Endothelial cell of umbilical vein (primary cell): ENCODE data around the gene ING1.

Source experiments
- CTCF ChIP-seq, 2 donors: IDR thresholded peaks; 1 replicate in 1 of 2; 2 replicates in 1 of 2; pipeline ENCODE4 v1.5.1; 2011; ENCODE audit warnings: low read length in 2 of 2, mild to moderate bottlenecking in 2 of 2, moderate library complexity in 2 of 2, control low read depth in 1 of 2, inconsistent platforms in 1 of 2, low read depth in 1 of 2; ENCODE audit not compliant: insufficient read depth in 1 of 2; ENCODE audit errors: extremely low read depth in 1 of 2
- EZH2 ChIP-seq: IDR thresholded peaks from 2 replicates; pipeline ENCODE4 v1.6.1; 2012; ENCODE audit warnings: borderline replicate concordance, low read depth, mild to moderate bottlenecking, moderate library complexity, low read length, inconsistent platforms; ENCODE audit not compliant: severe bottlenecking
- FOS ChIP-seq: IDR thresholded peaks from 2 replicates; pipeline ENCODE4 v1.6.1; 2011; ENCODE audit warnings: mild to moderate bottlenecking, low read length, moderate library complexity, borderline replicate concordance; ENCODE audit not compliant: insufficient read depth
- GATA2 ChIP-seq: IDR thresholded peaks from 2 replicates; pipeline ENCODE4 v1.7.0; 2011; ENCODE audit warnings: low read depth, mild to moderate bottlenecking, moderate library complexity, mixed read lengths, low read length; ENCODE audit not compliant: insufficient read length, insufficient read depth
- JUN ChIP-seq: IDR thresholded peaks from 2 replicates; pipeline ENCODE4 v1.6.1; 2011; ENCODE audit warnings: borderline replicate concordance, low read depth; ENCODE audit not compliant: insufficient read length, insufficient read depth
- MYC ChIP-seq: IDR thresholded peaks from one replicate; pipeline ENCODE4 v1.6.1; 2011; ENCODE audit warnings: mild to moderate bottlenecking, low read depth, low read length
- POLR2A ChIP-seq: IDR thresholded peaks from 2 replicates; pipeline ENCODE4 v1.6.1; 2012; ENCODE audit warnings: low read depth, mild to moderate bottlenecking, control low read depth, low read length
- POLR2AphosphoS5 ChIP-seq: IDR thresholded peaks from 2 replicates; pipeline ENCODE4 v1.6.1; 2012; ENCODE audit warnings: low read depth, mild to moderate bottlenecking, control low read depth, low read length, moderate library complexity; ENCODE audit not compliant: insufficient read depth
- TF ChIP-seq, protein P1 (sequence below): IDR thresholded peaks from 2 replicates; pipeline ENCODE4 v1.6.1; 2011; ENCODE audit not compliant: insufficient read depth, insufficient read length

DNA sequence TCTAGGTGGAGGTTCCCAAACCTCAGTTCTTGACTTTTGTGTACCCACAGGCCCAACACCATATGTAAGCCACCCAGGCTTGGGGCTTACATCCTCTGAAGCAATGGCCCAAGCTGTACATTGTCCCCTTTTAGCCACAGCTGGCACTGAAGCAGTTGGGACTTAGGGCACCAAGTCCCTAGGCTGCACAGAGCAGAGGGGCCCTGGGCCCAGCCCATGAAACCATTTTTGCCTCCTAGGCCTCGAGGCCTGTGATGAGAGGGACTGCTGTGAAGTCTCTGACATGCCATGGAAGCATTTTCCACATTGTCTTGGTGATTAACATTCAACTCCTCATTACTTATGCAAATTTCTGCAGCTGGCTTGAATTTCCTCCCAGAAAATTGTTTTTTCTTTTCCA, 30.2 kb downstream of the ING1 start:
- no peak for TF ChIP-seq CTCF (IDR thresholded peaks at IDR 0.05; ENCODE audit: extremely low read depth in 1 of 2, insufficient read depth in 1 of 2, low read depth in 1 of 2, low read length in 2 of 2)
- no peak for TF ChIP-seq POLR2AphosphoS5
- TF ChIP-seq POLR2A: no peak
- no peak for TF ChIP-seq JUN
- TF ChIP-seq EZH2: no peak
- TF ChIP-seq, protein P1, sequence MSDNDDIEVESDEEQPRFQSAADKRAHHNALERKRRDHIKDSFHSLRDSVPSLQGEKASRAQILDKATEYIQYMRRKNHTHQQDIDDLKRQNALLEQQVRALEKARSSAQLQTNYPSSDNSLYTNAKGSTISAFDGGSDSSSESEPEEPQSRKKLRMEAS: no peak
- no peak for TF ChIP-seq MYC
- no peak for TF ChIP-seq FOS
- TF ChIP-seq GATA2: no peak
